IPS DF 6.9 (cell line): Measurements from ENCODE around the gene GNAO1.

Source experiments
- DNase-seq: peaks from one replicate; pipeline ENCODE4 v3.0.0-alpha.2; 2013; ENCODE audit warnings: low read depth, low spot score
- H3K27ac ChIP-seq: one replicate; pipeline ENCODE4 v1.5.1; 2013; ENCODE audit warnings: low read length, control low read depth
- H3K27me3 ChIP-seq: 2 replicates; pipeline ENCODE4 v1.6.1; 2013; ENCODE audit warnings: mild to moderate bottlenecking, low read length; ENCODE audit not compliant: control insufficient read depth, insufficient read depth
- H3K36me3 ChIP-seq: 2 replicates; pipeline ENCODE4 v1.6.1; 2013; ENCODE audit warnings: low read length; ENCODE audit not compliant: control insufficient read depth, insufficient read depth
- H3K4me1 ChIP-seq: 2 replicates; pipeline ENCODE4 v1.6.1; 2013; ENCODE audit warnings: low read length; ENCODE audit not compliant: control insufficient read depth, insufficient read depth
- H3K4me3 ChIP-seq: 2 replicates; pipeline ENCODE4 v1.5.1; 2013; ENCODE audit warnings: mild to moderate bottlenecking, low read length
- H3K9me3 ChIP-seq: 2 replicates; pipeline ENCODE4 v1.6.1; 2013; ENCODE audit warnings: low read length, inconsistent platforms; ENCODE audit not compliant: control insufficient read depth, insufficient read depth
- WGBS: extraction: QIAGEN DNeasy Blood & Tissue Kit; methylation state at CpG from one replicate; pipeline ENCODE4 v1.1.7; 2013; ENCODE audit warnings: mixed read lengths, missing lambda C conversion rate; ENCODE audit not compliant: insufficient read length, insufficient coverage; 5-methylcytosine and 5-hydroxymethylcytosine counted together

Gene GNAO1

DNA sequence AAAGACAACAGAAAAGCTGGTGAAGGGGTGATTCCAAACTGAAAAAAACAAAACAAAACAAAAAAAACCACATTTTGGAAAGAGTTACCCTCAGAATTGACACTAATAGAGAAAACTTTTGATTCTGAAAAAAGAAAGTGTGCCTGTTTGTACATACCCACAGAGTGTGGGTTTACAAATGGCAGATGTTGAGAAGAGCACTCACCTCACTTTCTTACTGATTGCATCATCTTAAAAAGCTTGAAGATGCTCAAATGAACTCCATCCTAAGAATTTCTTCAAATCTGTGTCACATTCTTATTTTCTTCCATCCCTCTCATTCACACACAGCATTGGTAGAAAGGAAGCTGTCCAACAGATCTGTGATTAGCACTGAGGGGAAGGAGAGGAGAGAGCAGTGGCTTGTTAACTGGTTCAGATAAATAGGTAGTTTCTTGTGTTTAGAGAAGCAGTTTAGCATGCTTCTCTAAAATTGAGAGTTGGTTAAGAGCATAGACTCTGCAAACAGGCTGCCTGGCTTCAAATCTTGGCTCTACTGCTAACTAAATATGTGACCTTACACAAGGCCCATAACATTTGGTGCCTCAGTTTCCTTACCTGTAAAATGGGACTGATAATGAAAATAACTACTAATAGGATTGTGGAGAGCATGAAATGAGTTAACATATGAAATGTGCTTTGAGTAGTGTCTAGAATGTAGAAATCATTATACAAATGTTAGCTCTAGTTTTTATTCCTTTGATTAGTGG, 6.9 kb downstream of the GNAO1 start:
- H3K4me1 ChIP-seq = peaks cover 9% of the 10 kb centered on the region; the same call in 1 of the 2 replicates
- H3K27ac ChIP-seq = no peak overlapping the region
- H3K27me3 ChIP-seq = no peaks in the 10 kb centered on the region
- DNase-seq = no peak
- H3K36me3 ChIP-seq = no peaks in the 10 kb centered on the region
- H3K9me3 ChIP-seq = no peaks in the 10 kb centered on the region
- H3K4me3 ChIP-seq = no peak overlapping the region

DNA sequence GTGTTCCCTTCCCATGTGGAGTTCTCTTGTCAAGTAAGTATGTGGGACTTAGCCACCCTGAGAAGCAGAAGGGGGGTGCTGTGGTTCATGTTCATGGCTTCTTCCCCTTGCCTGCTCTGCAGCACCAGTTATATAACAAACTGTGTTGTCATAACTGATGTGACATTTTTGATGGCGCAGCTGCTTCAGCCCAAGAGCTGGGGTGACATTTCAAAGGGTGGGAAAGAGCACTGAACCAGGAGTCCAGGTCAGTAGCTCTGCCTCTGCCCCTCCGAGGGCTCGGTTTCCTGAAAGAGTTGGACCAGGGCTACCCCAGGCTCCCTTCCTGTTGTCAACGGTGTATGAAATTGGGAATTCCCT, 7.4 kb downstream of the GNAO1 start:
- no peaks in the 10 kb centered on the region for H3K9me3 ChIP-seq
- no peak overlapping the region for H3K27ac ChIP-seq
- no peak for DNase-seq
- no peaks in the 10 kb centered on the region for H3K36me3 ChIP-seq
- H3K4me3 ChIP-seq = no peak overlapping the region
- peaks cover 6% of the 10 kb centered on the region; the same call in 1 of the 2 replicates for H3K4me1 ChIP-seq
- no CpG with 5 or more reads among the region's 4 CpGs for WGBS
- H3K27me3 ChIP-seq = no peaks in the 10 kb centered on the region

DNA sequence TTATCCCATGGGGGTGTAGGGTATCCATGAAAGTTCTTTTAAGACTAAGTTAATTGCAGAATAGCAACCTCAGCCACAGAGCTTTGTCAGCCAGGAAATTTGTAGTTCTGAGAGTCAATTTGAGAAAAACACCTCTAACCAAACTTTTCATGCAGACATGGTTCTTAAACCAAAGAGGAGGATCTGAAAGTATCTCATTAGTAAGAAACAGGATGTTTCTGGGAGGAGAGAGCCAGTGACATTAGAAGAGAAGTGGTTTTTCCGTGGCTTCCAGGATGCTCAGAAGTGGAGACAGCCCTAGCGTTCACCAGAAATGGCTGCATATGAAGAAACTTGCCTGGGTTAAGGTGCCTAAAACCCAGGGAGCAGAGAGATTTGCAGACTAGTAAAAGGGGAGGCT, 7.9 kb downstream of the GNAO1 start:
- WGBS = no CpG with 5 or more reads among the region's 2 CpGs
- H3K4me1 ChIP-seq = peaks cover 5% of the 10 kb centered on the region; the same call in 1 of the 2 replicates
- H3K4me3 ChIP-seq = no peak overlapping the region
- no peaks in the 10 kb centered on the region for H3K27me3 ChIP-seq
- DNase-seq = no peak
- no peaks in the 10 kb centered on the region for H3K9me3 ChIP-seq
- no peak overlapping the region for H3K27ac ChIP-seq
- no peaks in the 10 kb centered on the region for H3K36me3 ChIP-seq

DNA sequence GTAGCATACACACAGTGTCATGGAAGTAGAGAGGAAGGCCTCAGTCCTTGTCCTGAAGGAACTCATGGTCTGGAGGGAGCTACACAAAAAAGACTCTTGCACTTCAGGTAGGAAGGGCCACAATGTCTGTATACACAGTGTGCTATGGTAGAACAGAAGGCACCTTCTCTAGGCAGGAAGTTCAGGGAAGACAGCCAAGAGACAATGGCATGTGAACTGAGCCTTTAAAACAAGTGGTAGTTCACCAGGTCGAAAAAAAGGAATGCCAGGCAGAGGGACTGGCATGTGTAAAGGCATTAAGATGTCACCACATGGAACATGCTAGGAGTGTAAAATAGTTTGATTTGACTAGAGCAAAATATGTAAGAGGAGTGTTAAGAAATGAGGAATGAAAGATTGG, 9.7 kb downstream of the GNAO1 start:
- Histone ChIP-seq H3K9me3 (no peaks in the 10 kb centered on the region), H3K27me3 (no peaks in the 10 kb centered on the region), H3K4me1 (peaks cover 5% of the 10 kb centered on the region; the same call in 1 of the 2 replicates), H3K27ac (no peak overlapping the region), H3K4me3 (no peak overlapping the region), H3K36me3 (no peaks in the 10 kb centered on the region)
- no CpG with 5 or more reads among the region's 1 CpG for WGBS
- no peak for DNase-seq

DNA sequence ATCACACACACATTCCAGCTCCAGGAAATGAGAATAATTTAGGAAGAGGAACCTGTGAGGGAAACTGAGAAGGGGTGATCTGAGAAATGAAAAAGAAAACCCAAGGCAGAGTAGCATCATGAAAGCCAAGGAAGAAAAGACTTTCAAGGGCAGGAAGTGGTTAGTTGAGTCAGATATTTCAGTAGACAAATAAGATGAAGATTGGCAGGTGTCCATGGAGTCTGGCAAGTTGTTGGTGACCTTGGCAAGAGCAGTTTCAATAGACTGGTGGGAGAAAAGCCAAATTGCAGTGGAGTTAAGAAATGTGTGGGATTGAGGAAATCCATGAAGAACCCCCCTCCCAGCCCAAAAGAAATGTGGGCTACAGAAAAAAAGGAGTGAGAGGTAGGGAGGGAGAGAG, 10.7 kb downstream of the GNAO1 start:
- Histone ChIP-seq H3K27me3 (no peaks in the 10 kb centered on the region), H3K9me3 (no peaks in the 10 kb centered on the region), H3K27ac (no peak overlapping the region), H3K4me3 (no peak overlapping the region), H3K4me1 (peaks cover 5% of the 10 kb centered on the region; the same call in 1 of the 2 replicates), H3K36me3 (no peaks in the 10 kb centered on the region)
- no peak for DNase-seq

DNA sequence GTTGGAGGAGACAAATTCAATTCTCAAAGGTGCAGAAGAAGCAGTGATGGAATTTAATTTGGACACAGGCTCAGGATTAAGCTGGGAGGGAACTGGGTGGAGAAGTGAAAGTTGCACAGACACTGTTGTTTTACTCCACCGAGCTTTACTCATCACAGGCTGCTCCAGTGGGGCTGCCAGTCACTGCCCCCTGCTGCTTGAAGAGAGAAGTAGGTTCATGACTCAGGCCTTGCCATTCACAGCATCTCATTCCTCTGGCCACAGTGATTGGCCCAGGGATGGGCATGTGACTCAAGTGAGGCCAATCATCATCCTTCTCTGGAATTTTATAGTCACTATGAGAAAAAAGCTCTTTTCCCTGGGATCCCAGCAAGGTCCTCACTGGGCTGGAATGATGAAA, 11.8 kb downstream of the GNAO1 start:
- no peaks in the 10 kb centered on the region for H3K27me3 ChIP-seq
- H3K4me1 ChIP-seq = peaks cover 2% of the 10 kb centered on the region; the same call in 1 of the 2 replicates
- H3K27ac ChIP-seq = no peak overlapping the region
- H3K4me3 ChIP-seq = no peak overlapping the region
- DNase-seq = no peak
- H3K9me3 ChIP-seq = no peaks in the 10 kb centered on the region
- WGBS = no CpG with 5 or more reads among the region's 1 CpG
- no peaks in the 10 kb centered on the region for H3K36me3 ChIP-seq

DNA sequence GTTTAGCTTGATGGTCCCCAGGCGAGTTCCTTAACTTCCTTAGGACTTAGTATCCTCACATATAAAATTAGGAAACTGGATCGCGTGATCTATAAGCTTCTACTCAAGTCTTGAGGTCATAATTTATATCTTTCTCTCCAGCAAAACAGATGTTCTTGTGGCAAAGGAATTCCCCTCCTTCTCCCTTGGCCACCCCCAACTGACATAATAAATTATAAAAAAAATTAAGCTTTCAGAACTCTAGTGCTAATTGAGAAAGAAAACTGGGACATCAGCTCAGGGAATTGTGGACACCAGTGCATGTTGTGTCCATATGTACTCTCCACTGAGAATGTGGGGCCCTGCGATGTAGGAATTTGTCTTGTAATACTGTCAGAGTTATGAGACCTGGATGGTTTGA, 13.5 kb downstream of the GNAO1 start:
- no CpG with 5 or more reads among the region's 4 CpGs for WGBS
- H3K36me3 ChIP-seq = no peaks in the 10 kb centered on the region
- DNase-seq = no peak

DNA sequence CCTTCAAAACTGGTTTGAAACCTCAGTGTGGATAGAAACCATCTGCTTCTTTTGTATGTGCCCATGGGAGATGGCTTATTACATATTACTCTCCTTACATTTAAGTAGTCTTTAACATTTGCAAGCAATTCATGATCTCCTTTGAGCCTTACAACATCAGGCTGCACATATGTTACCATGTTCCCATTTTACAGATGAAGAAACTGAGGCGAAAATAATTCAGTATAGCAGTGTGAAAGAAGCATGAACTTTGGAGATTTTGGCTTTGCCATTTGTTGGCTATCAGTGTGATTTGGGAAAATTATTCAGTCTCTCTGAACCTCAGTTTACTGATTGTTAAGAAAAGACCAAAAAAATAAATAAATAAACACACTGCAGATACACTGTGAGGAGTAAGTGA, 15.7 kb downstream of the GNAO1 start:
- peaks cover 3% of the 10 kb centered on the region; the same call in 1 of the 2 replicates for H3K4me1 ChIP-seq
- no peak overlapping the region for H3K4me3 ChIP-seq
- H3K27me3 ChIP-seq = no peaks in the 10 kb centered on the region
- no peak overlapping the region for H3K27ac ChIP-seq
- DNase-seq = no peak
- no peaks in the 10 kb centered on the region for H3K9me3 ChIP-seq
- no peaks in the 10 kb centered on the region for H3K36me3 ChIP-seq
- WGBS = no CpG with 5 or more reads among the region's 1 CpG

More for the DNA sequence above, 13.5 kb downstream of the GNAO1 start:
- Histone ChIP-seq H3K27ac (no peak overlapping the region), H3K27me3 (no peaks in the 10 kb centered on the region), H3K4me3 (no peak overlapping the region), H3K9me3 (no peaks in the 10 kb centered on the region), H3K4me1 (no peaks in the 10 kb centered on the region)

DNA sequence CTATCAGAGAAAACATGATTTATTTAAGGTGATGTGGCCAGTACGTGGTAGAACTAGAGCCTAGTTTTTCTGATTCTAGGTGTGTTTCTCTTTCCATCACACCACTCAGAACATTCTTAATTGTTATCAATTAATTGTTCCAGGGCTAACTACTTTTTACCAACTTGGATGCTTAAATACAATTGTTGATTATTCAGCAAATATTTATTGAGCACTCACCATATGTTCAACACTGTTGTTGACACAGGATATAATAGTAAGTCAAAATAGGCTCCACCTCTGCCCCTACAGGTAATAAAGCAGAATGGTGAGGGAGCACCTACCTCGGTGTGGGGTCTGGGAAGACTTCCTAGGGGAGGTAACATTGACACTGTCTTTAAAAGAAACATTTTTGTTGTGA, 16.1 kb downstream of the GNAO1 start:
- H3K4me1 ChIP-seq = peaks cover 3% of the 10 kb centered on the region; the same call in 1 of the 2 replicates
- no peaks in the 10 kb centered on the region for H3K27me3 ChIP-seq
- H3K36me3 ChIP-seq = no peaks in the 10 kb centered on the region
- DNase-seq = no peak
- no peaks in the 10 kb centered on the region for H3K9me3 ChIP-seq
- H3K4me3 ChIP-seq = no peak overlapping the region
- no CpG with 5 or more reads among the region's 2 CpGs for WGBS
- H3K27ac ChIP-seq = no peak overlapping the region

DNA sequence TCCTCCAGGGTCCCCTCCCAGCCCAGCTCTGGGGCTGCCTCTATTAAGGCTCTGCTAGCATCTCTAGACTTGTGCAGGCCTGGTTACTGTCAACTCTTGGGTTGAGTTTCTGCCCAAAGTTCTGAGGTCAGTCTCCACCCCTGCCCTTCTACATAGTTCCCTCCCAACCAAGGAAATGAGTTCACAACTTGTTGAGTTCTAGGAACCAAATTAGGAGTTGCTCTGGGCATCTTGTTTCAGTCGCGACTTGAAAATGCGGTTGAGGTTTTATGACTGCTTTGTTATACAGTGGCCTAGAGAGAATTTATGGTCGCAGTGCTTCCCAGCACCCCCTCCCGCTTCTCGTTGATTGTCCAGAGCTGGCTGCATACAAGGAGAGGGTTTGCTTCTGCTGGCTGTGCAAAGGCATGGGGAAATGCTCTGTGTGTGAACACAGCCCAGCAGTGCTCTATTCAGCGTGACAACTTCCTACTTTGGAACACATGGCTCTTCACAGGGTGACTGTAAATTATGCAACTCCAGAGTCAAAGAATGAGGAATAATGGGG, 20.2 kb downstream of the GNAO1 start:
- DNase-seq = no peak
- H3K27ac ChIP-seq = no peak overlapping the region
- no CpG with 5 or more reads among the region's 7 CpGs for WGBS
- H3K27me3 ChIP-seq = no peaks in the 10 kb centered on the region
- no peak overlapping the region for H3K4me3 ChIP-seq
- H3K4me1 ChIP-seq = peaks cover 3% of the 10 kb centered on the region; the same call in 1 of the 2 replicates
- no peaks in the 10 kb centered on the region for H3K9me3 ChIP-seq
- H3K36me3 ChIP-seq = no peaks in the 10 kb centered on the region

DNA sequence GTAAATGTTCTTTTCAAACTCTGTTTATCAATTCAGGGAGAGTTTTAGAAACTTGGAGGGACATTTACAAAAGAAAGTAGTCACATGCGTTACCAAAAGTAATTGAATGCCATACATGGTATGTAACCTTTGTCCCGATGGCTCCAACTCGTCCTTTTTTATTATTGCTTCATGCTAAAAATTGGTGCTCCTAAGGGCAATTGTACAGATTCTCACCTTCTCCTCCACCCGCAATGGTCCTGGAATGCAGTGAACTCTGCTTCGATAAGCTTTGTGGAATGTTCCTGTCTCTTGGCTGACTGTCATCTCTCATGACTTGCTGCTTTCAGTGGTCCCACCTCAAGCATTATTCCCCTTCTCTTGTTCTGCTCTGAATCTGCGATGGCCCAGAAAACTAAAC, 20.9 kb downstream of the GNAO1 start:
- H3K27ac ChIP-seq = no peak overlapping the region
- no peak for DNase-seq
- no peaks in the 10 kb centered on the region for H3K36me3 ChIP-seq
- H3K9me3 ChIP-seq = no peaks in the 10 kb centered on the region
- WGBS = no CpG with 5 or more reads among the region's 6 CpGs
- H3K4me1 ChIP-seq = peaks cover 3% of the 10 kb centered on the region; the same call in 1 of the 2 replicates
- no peaks in the 10 kb centered on the region for H3K27me3 ChIP-seq
- H3K4me3 ChIP-seq = no peak overlapping the region
